ENCODE data around the gene THEMIS2. TPM values are rescaled to one million over a fixed set of nuclear protein-coding genes. Genes with fewer than 3 reads are reported as not detected.

Gene THEMIS2
- total and polyA plus RNA-seq, 9 of the 15 experiments (the other 6 are each of a cell fraction or from before 2014, with no cell fraction given), result 2.3 to 12.7 (median 8.0) TPM

- TF ChIP-seq NR2C2 (CRISPR knock-in tag; IDR thresholded peaks at IDR 0.05) (peak; percentile 77), NR2C2 (tag; IDR thresholded peaks at IDR 0.05) (peak; percentile 67), CBX2 (IDR thresholded peaks at IDR 0.05; ENCODE audit: insufficient read depth, low read length, poor library complexity, severe bottlenecking) (no peak), VEZF1 (CRISPR knock-in tag; IDR thresholded peaks at IDR 0.05) (peak; percentile 94), POLR2AphosphoS5 (IDR thresholded peaks at IDR 0.05; ENCODE audit: control insufficient read depth, insufficient read depth, low read depth, low read length) (peak; percentile 97), RNF2 (IDR thresholded peaks at IDR 0.05) (peak; percentile 61; the same call in 1 of the 2 replicates), ZNF143 (CRISPR knock-in tag; IDR thresholded peaks at IDR 0.05) (peak; percentile 85), ZFX (CRISPR knock-in tag; IDR thresholded peaks at IDR 0.05) (peak; percentile 98), CREB1 (IDR thresholded peaks at IDR 0.05) (peak; percentile 69; the same call in 1 of the 2 replicates), CREB1 (CRISPR knock-in tag; IDR thresholded peaks at IDR 0.05) (peak; percentile 67; the same call in 1 of the 2 replicates), MTA2 (IDR thresholded peaks at IDR 0.05; ENCODE audit: low read depth) (0 out of 2 replicates have a peak, but pooled peaks have one; percentile 11), ZNF232 (CRISPR knock-in tag; IDR thresholded peaks at IDR 0.05) (peak; percentile 41), TAF9B (IDR thresholded peaks at IDR 0.05; ENCODE audit: partially characterized antibody) (peak; percentile 99), ZNF778 (CRISPR knock-in tag; IDR thresholded peaks at IDR 0.05) (no peak), NFE2L1 (tag; IDR thresholded peaks at IDR 0.05; ENCODE audit: borderline replicate concordance, low read depth) (no peak), RBM25 (IDR thresholded peaks at IDR 0.05; ENCODE audit: low read depth, low read length, severe bottlenecking) (no peak), RBBP5 (IDR thresholded peaks at IDR 0.05; ENCODE audit: borderline replicate concordance, insufficient read depth, low read length, poor library complexity, severe bottlenecking) (peak; percentile 97), FIP1L1 (IDR thresholded peaks at IDR 0.05; ENCODE audit: low read depth, low read length, poor library complexity, severe bottlenecking) (peak; percentile 33), MAZ (CRISPR knock-in tag; conservative IDR thresholded peaks at IDR 0.05 in 1 of 2, IDR thresholded peaks at IDR 0.05 in 1 of 2) (peak; percentile 98), TSC22D4 (tag; IDR thresholded peaks at IDR 0.05) (no peak), ZNF436 (CRISPR knock-in tag; IDR thresholded peaks at IDR 0.05) (0 out of 2 replicates have a peak, but pooled peaks have one; percentile 26), ZNF449 (CRISPR knock-in tag; IDR thresholded peaks at IDR 0.05) (no peak), MBD2 (IDR thresholded peaks at IDR 0.05; ENCODE audit: borderline replicate concordance, low read depth) (peak; percentile 89)
- TF ChIP-seq, protein P1, sequence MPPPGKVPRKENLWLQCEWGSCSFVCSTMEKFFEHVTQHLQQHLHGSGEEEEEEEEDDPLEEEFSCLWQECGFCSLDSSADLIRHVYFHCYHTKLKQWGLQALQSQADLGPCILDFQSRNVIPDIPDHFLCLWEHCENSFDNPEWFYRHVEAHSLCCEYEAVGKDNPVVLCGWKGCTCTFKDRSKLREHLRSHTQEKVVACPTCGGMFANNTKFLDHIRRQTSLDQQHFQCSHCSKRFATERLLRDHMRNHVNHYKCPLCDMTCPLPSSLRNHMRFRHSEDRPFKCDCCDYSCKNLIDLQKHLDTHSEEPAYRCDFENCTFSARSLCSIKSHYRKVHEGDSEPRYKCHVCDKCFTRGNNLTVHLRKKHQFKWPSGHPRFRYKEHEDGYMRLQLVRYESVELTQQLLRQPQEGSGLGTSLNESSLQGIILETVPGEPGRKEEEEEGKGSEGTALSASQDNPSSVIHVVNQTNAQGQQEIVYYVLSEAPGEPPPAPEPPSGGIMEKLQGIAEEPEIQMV (tag; conservative IDR thresholded peaks at IDR 0.05; ENCODE audit: low read depth), result no peak
Measured at GRCh38 chr1:27830621-27831440, 41.5 kb upstream of the THEMIS2 start, which contains the start of gene PPP1R8 (continued).
